HG02981 (cell line): Measurements from ENCODE around the gene PRKACG.
A peak's percentile ranks its signal among the peaks of the same experiment; 100 is the strongest.
"Not testable (repeated sequence)": the region's sequence is repeated elsewhere in the genome, so short reads cannot be mapped to it uniquely, and the experiment has no call there.

Source experiments
- ATAC-seq: cut with Tn5 transposase; IDR thresholded peaks from one replicate; pipeline ENCODE4 v1.9.1; 2021; ENCODE audit warnings: mild to moderate bottlenecking, moderate library complexity; ENCODE audit not compliant: unreplicated experiment

Gene PRKACG

GRCh38 chr9:69027355-69028097, 13.6 kb upstream of the PRKACG start:
- peak; percentile 67 for ATAC-seq

- no peak for ATAC-seq
These were observed 9.7 kb upstream of the PRKACG start for GRCh38 chr9:69023650-69024049.

- no peak for ATAC-seq
These were observed 6.6 kb upstream of the PRKACG start for GRCh38 chr9:69020301-69021145.

- ATAC-seq = no peak
These were observed 5.9 kb upstream of the PRKACG start for GRCh38 chr9:69019808-69020207.

GRCh38 chr9:69018737-69019136, 4.8 kb upstream of the PRKACG start:
- ATAC-seq = no peak

- no peak for ATAC-seq
These were observed 2.5 kb upstream of the PRKACG start for GRCh38 chr9:69016191-69017096.

- no peak for ATAC-seq
These were observed 558 bp downstream of the PRKACG start for GRCh38 chr9:69013382-69013727.

- ATAC-seq = no peak
These were observed 1.1 kb downstream of the PRKACG start for GRCh38 chr9:69012696-69013381.

- ATAC-seq = no peak
These were observed 4.2 kb downstream of the PRKACG start for GRCh38 chr9:69009708-69010107.

- ATAC-seq = no peak
These were observed 9.1 kb downstream of the PRKACG start for GRCh38 chr9:69004836-69005235.

GRCh38 chr9:69003051-69003450, 10.9 kb downstream of the PRKACG start:
- ATAC-seq = no peak

GRCh38 chr9:69001921-69002320, 12.0 kb downstream of the PRKACG start:
- ATAC-seq = no peak

- peak; percentile 68 for ATAC-seq
These were observed 14.4 kb downstream of the PRKACG start for GRCh38 chr9:68999393-69000105.

- ATAC-seq = no peak
These were observed 15.1 kb downstream of the PRKACG start for GRCh38 chr9:68998812-68999211.

GRCh38 chr9:68998385-68998784, 15.5 kb downstream of the PRKACG start:
- no peak for ATAC-seq

GRCh38 chr9:68997666-68998065, 16.2 kb downstream of the PRKACG start:
- ATAC-seq = no peak

GRCh38 chr9:68996462-68996861, 17.5 kb downstream of the PRKACG start:
- no peak for ATAC-seq

- no peak for ATAC-seq
These were observed 18.1 kb downstream of the PRKACG start for GRCh38 chr9:68995776-68996175.

- no peak for ATAC-seq
These were observed 22.5 kb downstream of the PRKACG start for GRCh38 chr9:68991457-68991856.

GRCh38 chr9:68986949-68987348, 27.0 kb downstream of the PRKACG start:
- ATAC-seq = not testable (repeated sequence)
